ENCODE data around the gene TLE1.

The TLE1 gene

DNA sequence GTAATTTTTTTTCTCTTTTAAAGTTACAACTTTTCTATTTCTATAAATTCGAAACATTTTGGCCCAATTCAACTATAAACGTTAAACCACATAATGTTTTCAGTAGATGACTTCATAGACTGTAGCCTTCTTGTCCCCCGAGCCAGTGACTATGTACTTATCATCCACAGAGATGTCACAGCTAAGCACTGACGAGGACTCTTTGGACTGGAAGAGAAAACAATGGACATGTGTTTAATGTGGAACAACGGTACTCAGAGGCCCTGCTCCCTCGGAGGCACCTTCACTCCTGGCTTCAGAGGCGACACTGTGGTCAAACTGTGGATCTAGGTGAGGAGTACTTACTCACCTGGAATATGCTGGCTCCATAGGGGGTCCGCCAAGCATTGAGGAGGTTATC, 105.2 kb downstream of the TLE1 start:
- TF ChIP-seq CTCF (conservative IDR thresholded peaks at IDR 0.05; ENCODE audit: low read depth, low read length), result no peak
- H3K4me3 ChIP-seq (IDR thresholded peaks at IDR 0.05; ENCODE audit: insufficient read depth, low read depth, low read length), result no peak overlapping the region
- no peaks in the 10 kb centered on the region for H3K36me3 ChIP-seq (ENCODE audit: insufficient read depth)

GRCh38 chr9:81581986-81582385, 107.4 kb downstream of the TLE1 start:
- Histone ChIP-seq H3K27me3 (ENCODE audit: insufficient read depth, low read depth) (no peaks in the 10 kb centered on the region), H3K4me1 (ENCODE audit: low read depth, poor library complexity, severe bottlenecking) (no peaks in the 10 kb centered on the region), H3K4me2 (no peak overlapping the region), H3K9ac (no peak overlapping the region), H2AFZ (ENCODE audit: low read depth) (no peak overlapping the region), H3K36me3 (ENCODE audit: insufficient read depth) (no peaks in the 10 kb centered on the region), H3K79me2 (ENCODE audit: insufficient read depth, low read depth) (no peaks in the 10 kb centered on the region), H4K20me1 (ENCODE audit: insufficient read depth) (no peaks in the 10 kb centered on the region), H3K4me3 (IDR thresholded peaks at IDR 0.05; ENCODE audit: insufficient read depth, low read depth, low read length) (no peak overlapping the region), H3K27ac (no peak overlapping the region)
- no peak for TF ChIP-seq CTCF (conservative IDR thresholded peaks at IDR 0.05; ENCODE audit: low read depth, low read length)

More for the DNA sequence above, 105.2 kb downstream of the TLE1 start:
- H3K27me3 ChIP-seq (ENCODE audit: insufficient read depth, low read depth), result no peaks in the 10 kb centered on the region
- H3K9ac ChIP-seq, result no peak overlapping the region
- no peaks in the 10 kb centered on the region for H4K20me1 ChIP-seq (ENCODE audit: insufficient read depth)
- no peaks in the 10 kb centered on the region for H3K4me1 ChIP-seq (ENCODE audit: low read depth, poor library complexity, severe bottlenecking)
- no peak overlapping the region for H3K4me2 ChIP-seq
- H3K27ac ChIP-seq, result no peak overlapping the region
- H2AFZ ChIP-seq (ENCODE audit: low read depth), result no peak overlapping the region
- no peaks in the 10 kb centered on the region for H3K79me2 ChIP-seq (ENCODE audit: insufficient read depth, low read depth)

DNA sequence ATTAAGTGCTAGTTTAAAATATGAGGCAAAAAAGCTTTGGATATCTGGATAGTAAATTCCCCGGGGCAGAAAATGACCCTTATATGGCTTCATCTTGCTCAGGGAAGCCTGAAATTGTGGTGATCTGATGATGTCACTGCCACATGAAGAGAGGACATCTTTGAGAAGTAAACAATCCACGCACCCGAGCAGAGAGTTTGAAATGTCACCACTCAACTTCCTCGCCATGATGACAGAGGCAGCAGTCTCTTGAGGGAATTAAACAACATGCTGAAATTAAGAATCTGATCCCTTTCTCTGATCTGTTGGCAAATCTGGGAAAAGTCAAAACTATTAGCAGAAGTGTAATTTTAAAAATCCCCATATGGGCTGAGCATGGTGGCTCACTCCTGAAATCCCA, 110.0 kb downstream of the TLE1 start:
- Histone ChIP-seq H3K27me3 (ENCODE audit: insufficient read depth, low read depth) (no peaks in the 10 kb centered on the region), H2AFZ (ENCODE audit: low read depth) (no peak overlapping the region), H3K27ac (no peak overlapping the region), H3K9ac (no peak overlapping the region), H3K4me3 (IDR thresholded peaks at IDR 0.05; ENCODE audit: insufficient read depth, low read depth, low read length) (no peak overlapping the region), H3K4me2 (no peak overlapping the region), H3K79me2 (ENCODE audit: insufficient read depth, low read depth) (no peaks in the 10 kb centered on the region), H3K36me3 (ENCODE audit: insufficient read depth) (no peaks in the 10 kb centered on the region), H4K20me1 (ENCODE audit: insufficient read depth) (no peaks in the 10 kb centered on the region), H3K4me1 (ENCODE audit: low read depth, poor library complexity, severe bottlenecking) (no peaks in the 10 kb centered on the region)
- TF ChIP-seq CTCF (conservative IDR thresholded peaks at IDR 0.05; ENCODE audit: low read depth, low read length), result no peak

- Histone ChIP-seq H3K4me2 (no peak overlapping the region), H3K27me3 (ENCODE audit: insufficient read depth, low read depth) (no peaks in the 10 kb centered on the region), H3K4me3 (IDR thresholded peaks at IDR 0.05; ENCODE audit: insufficient read depth, low read depth, low read length) (no peak overlapping the region), H4K20me1 (ENCODE audit: insufficient read depth) (no peaks in the 10 kb centered on the region), H3K4me1 (ENCODE audit: low read depth, poor library complexity, severe bottlenecking) (no peaks in the 10 kb centered on the region), H2AFZ (ENCODE audit: low read depth) (no peak overlapping the region), H3K27ac (no peak overlapping the region), H3K9ac (no peak overlapping the region), H3K36me3 (ENCODE audit: insufficient read depth) (no peaks in the 10 kb centered on the region), H3K79me2 (ENCODE audit: insufficient read depth, low read depth) (no peaks in the 10 kb centered on the region)
- TF ChIP-seq CTCF (conservative IDR thresholded peaks at IDR 0.05; ENCODE audit: low read depth, low read length), result no peak
Measured at GRCh38 chr9:81578606-81579005, 110.7 kb downstream of the TLE1 start.

Measured in KMS-11 (cell line).